Loucy (cell line): ENCODE results near the gene CLMN.

Experiments
- H2AFZ ChIP-seq: fragments of 200-600 bp; sonication (generic); 2 replicates; pipeline ENCODE4 v1.6.0; 2016; ENCODE audit warnings: antibody characterized with exemption, mild to moderate bottlenecking, low read length, moderate library complexity
- H3F3A ChIP-seq: fragments of 200-600 bp; 2 replicates; pipeline ENCODE4 v1.6.0; 2016; ENCODE audit warnings: antibody characterized with exemption, low read depth, mild to moderate bottlenecking
- H3K27me3 ChIP-seq: fragments of 200-600 bp; sonication (generic); 2 replicates; pipeline ENCODE4 v1.6.1; 2014; ENCODE audit warnings: low read length, mild to moderate bottlenecking; ENCODE audit not compliant: insufficient read depth, poor library complexity, severe bottlenecking
- H3K36me3 ChIP-seq: fragments of 200-600 bp; sonication (generic); 2 replicates; pipeline ENCODE4 v1.6.1; 2016; ENCODE audit warnings: low read length; ENCODE audit not compliant: insufficient read depth
- H3K4me1 ChIP-seq: fragments of 200-600 bp; sonication (generic); 2 replicates; pipeline ENCODE4 v1.5.1; 2014; ENCODE audit warnings: low read length, mild to moderate bottlenecking; ENCODE audit not compliant: insufficient read depth, poor library complexity, severe bottlenecking
- H3K4me2 ChIP-seq: fragments of 200-600 bp; sonication (generic); 2 replicates; pipeline ENCODE4 v1.6.0; 2014; ENCODE audit warnings: antibody characterized with exemption, low read length, low read depth, mild to moderate bottlenecking; ENCODE audit not compliant: poor library complexity, severe bottlenecking
- H3K4me3 ChIP-seq: fragments of 200-600 bp; sonication (generic); 2 replicates; pipeline ENCODE4 v1.5.1; 2014; ENCODE audit warnings: low read length, mild to moderate bottlenecking, mixed read lengths; ENCODE audit not compliant: poor library complexity, severe bottlenecking
- H3K79me2 ChIP-seq: fragments of 200-600 bp; sonication (generic); 2 replicates; pipeline ENCODE4 v1.6.1; 2014; ENCODE audit warnings: low read length; ENCODE audit not compliant: insufficient read depth
- H3K9ac ChIP-seq: fragments of 200-600 bp; sonication (generic); 2 replicates; pipeline ENCODE4 v1.6.0; 2014; ENCODE audit warnings: mild to moderate bottlenecking, low read depth, low read length, moderate library complexity; ENCODE audit not compliant: poor library complexity, severe bottlenecking
- H3K9me2 ChIP-seq: fragments of 200-600 bp; sonication (generic); replicated peaks from 2 replicates; pipeline ENCODE4 v1.6.1; 2016; ENCODE audit warnings: low read depth, low read length, mixed read lengths
- H3K9me3 ChIP-seq: fragments of 200-600 bp; sonication (generic); 2 replicates; pipeline ENCODE4 v1.6.1; 2014; ENCODE audit warnings: mild to moderate bottlenecking, antibody characterized with exemption, low read length, low read depth; ENCODE audit not compliant: insufficient read depth
- H4K20me1 ChIP-seq: fragments of 200-600 bp; sonication (generic); 2 replicates; pipeline ENCODE4 v1.6.0; 2014; ENCODE audit warnings: antibody characterized with exemption, low read length, mild to moderate bottlenecking; ENCODE audit not compliant: insufficient read depth, poor library complexity, severe bottlenecking
- EZH2phosphoT487 ChIP-seq: fragments of 200-600 bp; IDR thresholded peaks from 2 replicates; pipeline ENCODE4 v1.6.1; 2018; ENCODE audit warnings: antibody characterized with exemption, mild to moderate bottlenecking, moderate library complexity, borderline replicate concordance
- TF ChIP-seq, protein P1 (sequence below): fragments of 200-600 bp; sonication (generic); conservative IDR thresholded peaks from 2 replicates; pipeline ENCODE4 v1.5.1; 2014; ENCODE audit warnings: mild to moderate bottlenecking, antibody characterized with exemption, low read length

Gene CLMN

DNA sequence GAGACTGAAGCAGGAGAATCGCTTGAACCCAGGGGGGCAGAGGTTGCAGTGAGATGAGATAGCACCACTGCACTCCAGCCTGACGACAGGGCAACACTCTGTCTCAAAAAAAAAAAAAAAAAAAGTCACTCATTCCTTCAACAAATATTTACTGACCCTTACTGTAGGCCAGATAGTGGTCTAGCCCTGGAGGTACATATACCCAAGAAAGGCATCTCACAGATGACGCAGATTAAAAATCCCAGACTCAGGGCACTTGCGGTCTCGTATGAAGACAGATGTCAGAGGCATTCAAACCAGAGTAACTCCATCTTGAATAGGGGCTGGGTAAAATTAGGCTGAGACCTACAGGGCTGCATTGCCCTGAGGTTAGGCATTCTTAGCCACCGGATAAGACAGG is 44.8 kb downstream of the CLMN start:
- no peak for TF ChIP-seq EZH2phosphoT487
- TF ChIP-seq, protein P1, sequence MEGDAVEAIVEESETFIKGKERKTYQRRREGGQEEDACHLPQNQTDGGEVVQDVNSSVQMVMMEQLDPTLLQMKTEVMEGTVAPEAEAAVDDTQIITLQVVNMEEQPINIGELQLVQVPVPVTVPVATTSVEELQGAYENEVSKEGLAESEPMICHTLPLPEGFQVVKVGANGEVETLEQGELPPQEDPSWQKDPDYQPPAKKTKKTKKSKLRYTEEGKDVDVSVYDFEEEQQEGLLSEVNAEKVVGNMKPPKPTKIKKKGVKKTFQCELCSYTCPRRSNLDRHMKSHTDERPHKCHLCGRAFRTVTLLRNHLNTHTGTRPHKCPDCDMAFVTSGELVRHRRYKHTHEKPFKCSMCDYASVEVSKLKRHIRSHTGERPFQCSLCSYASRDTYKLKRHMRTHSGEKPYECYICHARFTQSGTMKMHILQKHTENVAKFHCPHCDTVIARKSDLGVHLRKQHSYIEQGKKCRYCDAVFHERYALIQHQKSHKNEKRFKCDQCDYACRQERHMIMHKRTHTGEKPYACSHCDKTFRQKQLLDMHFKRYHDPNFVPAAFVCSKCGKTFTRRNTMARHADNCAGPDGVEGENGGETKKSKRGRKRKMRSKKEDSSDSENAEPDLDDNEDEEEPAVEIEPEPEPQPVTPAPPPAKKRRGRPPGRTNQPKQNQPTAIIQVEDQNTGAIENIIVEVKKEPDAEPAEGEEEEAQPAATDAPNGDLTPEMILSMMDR: no peak
- Histone ChIP-seq H3K36me3 (no peaks in the 10 kb centered on the region), H3K4me3 (no peak overlapping the region), H3K79me2 (no peaks in the 10 kb centered on the region), H4K20me1 (no peaks in the 10 kb centered on the region), H3K9me3 (no peaks in the 10 kb centered on the region), H3K27me3 (no peaks in the 10 kb centered on the region), H3K9me2 (no peaks in the 10 kb centered on the region), H2AFZ (no peak overlapping the region), H3K4me1 (no peaks in the 10 kb centered on the region), H3F3A (no peaks in the 10 kb centered on the region), H3K4me2 (no peak overlapping the region), H3K9ac (no peak overlapping the region)

DNA sequence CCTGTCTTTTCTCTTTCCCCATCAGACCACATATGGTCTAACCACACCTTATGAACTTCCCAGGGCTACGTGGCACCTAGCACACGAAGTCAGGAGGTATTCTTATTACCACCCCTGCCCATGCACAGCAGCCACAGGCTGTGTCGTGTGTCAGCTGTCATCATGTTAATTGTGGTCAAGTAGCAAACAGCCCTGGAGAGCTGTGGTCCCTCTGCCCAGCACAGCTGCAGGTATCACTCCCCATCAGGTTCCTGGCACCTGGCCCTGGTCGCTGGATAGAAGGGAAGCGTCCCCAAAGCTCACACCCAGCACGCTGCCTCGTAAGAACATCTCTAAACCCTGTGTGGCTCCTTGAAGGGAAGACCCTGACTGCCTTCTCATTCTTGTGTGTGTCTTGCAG is 45.4 kb downstream of the CLMN start:
- no peak for TF ChIP-seq EZH2phosphoT487
- TF ChIP-seq, protein P1: no peak
- Histone ChIP-seq H3K9ac (no peak overlapping the region), H3K4me3 (no peak overlapping the region), H3K27me3 (no peaks in the 10 kb centered on the region), H3K4me2 (no peak overlapping the region), H3K4me1 (no peaks in the 10 kb centered on the region), H3K9me2 (no peaks in the 10 kb centered on the region), H3K9me3 (no peaks in the 10 kb centered on the region), H2AFZ (no peak overlapping the region), H4K20me1 (no peaks in the 10 kb centered on the region), H3F3A (no peaks in the 10 kb centered on the region), H3K79me2 (no peaks in the 10 kb centered on the region), H3K36me3 (no peaks in the 10 kb centered on the region)

DNA sequence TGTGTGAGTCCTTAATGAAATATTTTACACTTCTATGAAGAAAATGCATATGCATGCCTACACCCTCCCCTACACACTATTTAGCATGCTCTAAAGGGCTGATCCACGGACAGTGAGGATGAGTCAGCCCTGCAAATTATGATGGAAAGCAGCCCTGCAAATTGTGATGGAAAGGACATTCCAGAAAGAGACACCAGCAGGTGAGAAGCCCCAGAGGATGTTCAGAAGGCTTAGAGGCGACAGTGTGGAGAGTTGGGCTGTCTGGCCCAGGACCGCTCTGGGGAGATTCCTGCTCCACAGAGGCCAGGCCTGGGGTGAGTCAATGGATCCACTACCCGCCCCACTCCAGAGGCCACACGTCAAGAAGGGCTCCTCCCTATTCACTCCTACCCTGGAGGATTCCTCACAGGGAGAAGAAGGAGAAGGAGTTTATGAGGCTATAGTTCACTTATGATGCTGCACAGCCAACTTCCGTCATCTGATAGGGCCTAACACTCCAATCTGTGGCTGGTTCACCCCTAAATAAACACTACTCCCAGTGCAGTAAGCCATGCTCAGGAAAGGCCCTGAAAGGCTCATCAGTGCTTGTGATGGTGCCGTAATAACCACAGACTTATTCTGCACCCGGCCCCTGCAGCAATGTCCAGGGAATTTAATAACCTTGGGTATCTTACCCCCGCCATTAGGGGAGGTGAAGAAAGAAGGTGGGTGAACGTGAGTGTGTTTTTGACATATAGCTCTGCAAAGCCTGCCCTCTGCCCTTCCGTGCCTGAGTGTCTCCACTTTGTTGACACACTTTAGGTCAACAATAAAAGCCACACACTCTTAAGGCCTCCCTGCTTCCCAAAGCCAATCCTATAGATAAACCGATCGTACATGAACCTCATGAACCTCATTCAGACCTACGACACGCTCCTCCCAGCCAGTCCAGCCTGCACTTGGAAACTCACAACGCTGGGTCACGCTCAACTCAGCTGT is 46.4 kb downstream of the CLMN start:
- Histone ChIP-seq H3K27me3 (no peaks in the 10 kb centered on the region), H2AFZ (no peak overlapping the region), H3K4me3 (no peak overlapping the region), H3K9me3 (no peaks in the 10 kb centered on the region), H3K4me2 (no peak overlapping the region), H3K9ac (no peak overlapping the region), H3K79me2 (no peaks in the 10 kb centered on the region), H3K4me1 (peaks cover 3% of the 10 kb centered on the region), H3K36me3 (no peaks in the 10 kb centered on the region), H3K9me2 (no peaks in the 10 kb centered on the region), H3F3A (no peaks in the 10 kb centered on the region), H4K20me1 (no peaks in the 10 kb centered on the region)
- TF ChIP-seq, protein P1: no peak
- TF ChIP-seq EZH2phosphoT487: no peak
